Stimulated activated CD8-positive, alpha-beta memory T cell treated with anti-CD3 and anti-CD28 coated beads, Interleukin-7, amount 100 ng/mL, for 4 hours (primary cell): ENCODE measurements around the gene SNRPB2.

Source experiments
- DNase-seq, 2 donors: peaks; one replicate each; pipeline ENCODE4 v3.0.0-alpha.2; 2020; ENCODE audit warnings: low read depth in 2 of 2

SNRPB2 gene

GRCh38 chr20:16732506-16733152 lies 2.8 kb downstream of the SNRPB2 start:
- DNase-seq = no peak

- DNase-seq = no peak
These were observed 10.7 kb downstream of the SNRPB2 start for GRCh38 chr20:16740365-16741072.

- no peak for DNase-seq
These were observed 14.5 kb downstream of the SNRPB2 start for GRCh38 chr20:16744178-16744807.

GRCh38 chr20:16745204-16745603 lies 15.4 kb downstream of the SNRPB2 start:
- no peak for DNase-seq

- no peak for DNase-seq
These were observed 17.5 kb downstream of the SNRPB2 start for GRCh38 chr20:16747291-16747811.

- no peak for DNase-seq
These were observed 18.6 kb downstream of the SNRPB2 start, which contains the start of gene OTOR for GRCh38 chr20:16748308-16748900. Gene OTOR (plus strand): TSS chr20:16748358. CDS start chr20:16748402, 44 bp downstream.

GRCh38 chr20:16749573-16749972 lies 19.7 kb downstream of the SNRPB2 start:
- no peak for DNase-seq

- DNase-seq = no peak
These were observed 22.3 kb downstream of the SNRPB2 start for GRCh38 chr20:16752082-16752481.

- no peak for DNase-seq
These were observed 23.1 kb downstream of the SNRPB2 start for GRCh38 chr20:16752901-16753300.

GRCh38 chr20:16758454-16759180 lies 28.8 kb downstream of the SNRPB2 start:
- no peak for DNase-seq

- no peak for DNase-seq
These were observed 29.3 kb downstream of the SNRPB2 start for GRCh38 chr20:16759181-16759563.

- no peak for DNase-seq
These were observed 30.8 kb downstream of the SNRPB2 start for GRCh38 chr20:16760431-16761304.

GRCh38 chr20:16761305-16761829 lies 31.5 kb downstream of the SNRPB2 start:
- DNase-seq = peak in 1 of 2 donors; percentile 8

GRCh38 chr20:16764560-16764959 lies 34.7 kb downstream of the SNRPB2 start:
- no peak for DNase-seq

GRCh38 chr20:16771213-16771612 lies 41.4 kb downstream of the SNRPB2 start:
- DNase-seq = no peak

- no peak for DNase-seq
These were observed 46.1 kb downstream of the SNRPB2 start for GRCh38 chr20:16775961-16776360.

- DNase-seq = no peak
These were observed 47.3 kb downstream of the SNRPB2 start for GRCh38 chr20:16777126-16777525.

GRCh38 chr20:16778159-16778558 lies 48.3 kb downstream of the SNRPB2 start:
- no peak for DNase-seq

GRCh38 chr20:16781496-16781895 lies 51.7 kb downstream of the SNRPB2 start:
- DNase-seq = no peak

- DNase-seq = no peak
These were observed 55.4 kb downstream of the SNRPB2 start for GRCh38 chr20:16785226-16785625.
